GM23338 (cell line): Measurements from ENCODE around the gene PPP1R13L.

Source experiments
- CREB1 ChIP-seq: fragments of 250-450 bp; sonication (Bioruptor Pico); IDR thresholded peaks from 2 replicates; pipeline ENCODE4 v1.5.0; 2020; ENCODE audit warnings: low read depth, mild to moderate bottlenecking, moderate library complexity
- CTCF ChIP-seq, 2 experiments: fragments of 200-600 bp in 1 of 2; sonication (generic) in 1 of 2; conservative IDR thresholded peaks; 2 replicates each; pipeline versions ENCODE4 v1.5.1 to v1.6.1; 2016 to 2017; ENCODE audit warnings: antibody characterized with exemption in 2 of 2, low read depth in 2 of 2, mild to moderate bottlenecking in 2 of 2, moderate library complexity in 1 of 2
- EZH2 ChIP-seq: fragments of 200-600 bp; sonication (generic); IDR thresholded peaks from one replicate; pipeline ENCODE4 v1.8.0; 2017; ENCODE audit warnings: antibody characterized with exemption, mild to moderate bottlenecking, low read depth; ENCODE audit not compliant: unreplicated experiment
- JUNB ChIP-seq: IDR thresholded peaks from one replicate; pipeline ENCODE4 v1.6.1; 2016; ENCODE audit warnings: antibody characterized with exemption; ENCODE audit not compliant: unreplicated experiment
- POLR2AphosphoS5 ChIP-seq: IDR thresholded peaks from 2 replicates; pipeline ENCODE4 v1.6.1; 2016; ENCODE audit warnings: antibody characterized with exemption, low read depth
- TF ChIP-seq, protein P1 (sequence below): IDR thresholded peaks from one replicate; pipeline ENCODE4 v1.6.1; 2018; ENCODE audit warnings: antibody characterized with exemption; ENCODE audit not compliant: unreplicated experiment

DNA sequence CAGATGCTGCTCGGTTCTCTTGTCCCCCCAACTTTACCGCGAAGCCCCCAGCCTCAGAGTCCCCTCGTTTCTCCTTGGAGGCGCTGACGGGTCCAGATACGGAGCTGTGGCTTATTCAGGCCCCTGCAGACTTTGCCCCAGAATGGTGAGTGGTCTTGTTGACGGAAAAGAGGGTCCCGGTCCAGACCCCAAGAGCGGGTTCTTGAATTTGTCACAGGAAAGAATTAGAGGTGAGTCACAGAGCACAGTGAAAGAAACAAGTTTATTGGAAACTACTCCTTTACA is 2.2 kb upstream of the PPP1R13L start:
- TF ChIP-seq CTCF (conservative IDR thresholded peaks at IDR 0.05; ENCODE audit: low read depth in 2 of 2) (no peak), EZH2 (no peak), POLR2AphosphoS5 (no peak), JUNB (no peak), CREB1 (CRISPR knock-in tag) (no peak)
- TF ChIP-seq, protein P1, sequence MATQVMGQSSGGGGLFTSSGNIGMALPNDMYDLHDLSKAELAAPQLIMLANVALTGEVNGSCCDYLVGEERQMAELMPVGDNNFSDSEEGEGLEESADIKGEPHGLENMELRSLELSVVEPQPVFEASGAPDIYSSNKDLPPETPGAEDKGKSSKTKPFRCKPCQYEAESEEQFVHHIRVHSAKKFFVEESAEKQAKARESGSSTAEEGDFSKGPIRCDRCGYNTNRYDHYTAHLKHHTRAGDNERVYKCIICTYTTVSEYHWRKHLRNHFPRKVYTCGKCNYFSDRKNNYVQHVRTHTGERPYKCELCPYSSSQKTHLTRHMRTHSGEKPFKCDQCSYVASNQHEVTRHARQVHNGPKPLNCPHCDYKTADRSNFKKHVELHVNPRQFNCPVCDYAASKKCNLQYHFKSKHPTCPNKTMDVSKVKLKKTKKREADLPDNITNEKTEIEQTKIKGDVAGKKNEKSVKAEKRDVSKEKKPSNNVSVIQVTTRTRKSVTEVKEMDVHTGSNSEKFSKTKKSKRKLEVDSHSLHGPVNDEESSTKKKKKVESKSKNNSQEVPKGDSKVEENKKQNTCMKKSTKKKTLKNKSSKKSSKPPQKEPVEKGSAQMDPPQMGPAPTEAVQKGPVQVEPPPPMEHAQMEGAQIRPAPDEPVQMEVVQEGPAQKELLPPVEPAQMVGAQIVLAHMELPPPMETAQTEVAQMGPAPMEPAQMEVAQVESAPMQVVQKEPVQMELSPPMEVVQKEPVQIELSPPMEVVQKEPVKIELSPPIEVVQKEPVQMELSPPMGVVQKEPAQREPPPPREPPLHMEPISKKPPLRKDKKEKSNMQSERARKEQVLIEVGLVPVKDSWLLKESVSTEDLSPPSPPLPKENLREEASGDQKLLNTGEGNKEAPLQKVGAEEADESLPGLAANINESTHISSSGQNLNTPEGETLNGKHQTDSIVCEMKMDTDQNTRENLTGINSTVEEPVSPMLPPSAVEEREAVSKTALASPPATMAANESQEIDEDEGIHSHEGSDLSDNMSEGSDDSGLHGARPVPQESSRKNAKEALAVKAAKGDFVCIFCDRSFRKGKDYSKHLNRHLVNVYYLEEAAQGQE = no peak
